ENCODE measurements around the gene OLFML3. TPM values are rescaled to one million over a fixed set of nuclear protein-coding genes. Genes with fewer than 3 reads are reported as not detected.

Gene OLFML3
- total RNA-seq, 1 experiment from 2014 or later = 0.52 TPM

DNA sequence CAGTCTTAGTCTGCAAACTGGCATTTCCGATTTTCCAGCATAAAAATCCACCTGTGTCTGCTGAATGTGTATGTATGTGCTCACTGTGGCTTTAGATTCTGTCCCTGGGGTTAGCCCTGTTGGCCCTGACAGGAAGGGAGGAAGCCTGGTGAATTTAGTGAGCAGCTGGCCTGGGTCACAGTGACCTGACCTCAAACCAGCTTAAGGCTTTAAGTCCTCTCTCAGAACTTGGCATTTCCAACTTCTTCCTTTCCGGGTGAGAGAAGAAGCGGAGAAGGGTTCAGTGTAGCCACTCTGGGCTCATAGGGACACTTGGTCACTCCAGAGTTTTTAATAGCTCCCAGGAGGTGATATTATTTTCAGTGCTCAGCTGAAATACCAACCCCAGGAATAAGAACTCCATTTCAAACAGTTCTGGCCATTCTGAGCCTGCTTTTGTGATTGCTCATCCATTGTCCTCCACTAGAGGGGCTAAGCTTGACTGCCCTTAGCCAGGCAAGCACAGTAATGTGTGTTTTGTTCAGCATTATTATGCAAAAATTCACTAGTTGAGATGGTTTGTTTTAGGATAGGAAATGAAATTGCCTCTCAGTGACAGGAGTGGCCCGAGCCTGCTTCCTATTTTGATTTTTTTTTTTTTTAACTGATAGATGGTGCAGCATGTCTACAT lies 2.5 kb upstream of the OLFML3 start:
- intact Hi-C loops (cut with micrococcal nuclease; ENCODE audit: unreplicated experiment) = no loop called here
- no peak for DNase-seq

GRCh38 chr1:113977906-113978305 lies 1.4 kb upstream of the OLFML3 start:
- no peaks in the 10 kb centered on the region for H3K27me3 ChIP-seq (ENCODE audit: insufficient read depth, low read depth)
- no peaks in the 10 kb centered on the region for H3K9me3 ChIP-seq (ENCODE audit: insufficient read depth, low read depth)
- H3K4me2 ChIP-seq = no peak overlapping the region
- peaks cover 6% of the 10 kb centered on the region; the same call in 1 of the 2 replicates for H3K36me3 ChIP-seq (ENCODE audit: low read depth)
- no peak overlapping the region for H3K4me3 ChIP-seq
- H3K9me2 ChIP-seq (ENCODE audit: insufficient read depth) = no peaks in the 10 kb centered on the region
- ChIA-PET POLR2A (ENCODE audit: unreplicated experiment) (no interaction called here), CTCF (interaction anchor here (0.7 kb wide), 1 partner anchor 904 kb away, joined by 3 read pairs; no protein-coding TSS in a partner anchor)
- BruUV-seq (replicated peaks) = no TSS peak
- peaks cover 16% of the 10 kb centered on the region for H3K4me1 ChIP-seq (replicated peaks; ENCODE audit: insufficient read depth)
- DNase-seq = no peak
- no peak overlapping the region for H2AFZ ChIP-seq
- H4K20me1 ChIP-seq (ENCODE audit: insufficient read depth) = no peaks in the 10 kb centered on the region
- H3K27ac ChIP-seq = no peak overlapping the region
- intact Hi-C loops (cut with micrococcal nuclease; ENCODE audit: unreplicated experiment) = loop anchor here (1.0 to 2.0 kb wide), 2 partner anchors 305 to 369 kb away; no protein-coding TSS in a partner anchor
- H3F3A ChIP-seq (ENCODE audit: insufficient read depth, low read depth) = peaks cover 15% of the 10 kb centered on the region; the same call in 1 of the 2 replicates
- TF ChIP-seq, protein P1, sequence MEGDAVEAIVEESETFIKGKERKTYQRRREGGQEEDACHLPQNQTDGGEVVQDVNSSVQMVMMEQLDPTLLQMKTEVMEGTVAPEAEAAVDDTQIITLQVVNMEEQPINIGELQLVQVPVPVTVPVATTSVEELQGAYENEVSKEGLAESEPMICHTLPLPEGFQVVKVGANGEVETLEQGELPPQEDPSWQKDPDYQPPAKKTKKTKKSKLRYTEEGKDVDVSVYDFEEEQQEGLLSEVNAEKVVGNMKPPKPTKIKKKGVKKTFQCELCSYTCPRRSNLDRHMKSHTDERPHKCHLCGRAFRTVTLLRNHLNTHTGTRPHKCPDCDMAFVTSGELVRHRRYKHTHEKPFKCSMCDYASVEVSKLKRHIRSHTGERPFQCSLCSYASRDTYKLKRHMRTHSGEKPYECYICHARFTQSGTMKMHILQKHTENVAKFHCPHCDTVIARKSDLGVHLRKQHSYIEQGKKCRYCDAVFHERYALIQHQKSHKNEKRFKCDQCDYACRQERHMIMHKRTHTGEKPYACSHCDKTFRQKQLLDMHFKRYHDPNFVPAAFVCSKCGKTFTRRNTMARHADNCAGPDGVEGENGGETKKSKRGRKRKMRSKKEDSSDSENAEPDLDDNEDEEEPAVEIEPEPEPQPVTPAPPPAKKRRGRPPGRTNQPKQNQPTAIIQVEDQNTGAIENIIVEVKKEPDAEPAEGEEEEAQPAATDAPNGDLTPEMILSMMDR (conservative IDR thresholded peaks at IDR 0.05) = no peak
- TF ChIP-seq EZH2 (IDR thresholded peaks at IDR 0.05; ENCODE audit: low read depth) = no peak
- H3K79me2 ChIP-seq (ENCODE audit: low read depth) = peaks cover 8% of the 10 kb centered on the region

More for the DNA sequence above, 2.5 kb upstream of the OLFML3 start:
- Histone ChIP-seq H3K9me2 (ENCODE audit: insufficient read depth) (no peaks in the 10 kb centered on the region), H3K27ac (peak overlapping the region; percentile 24; the same call in 1 of the 2 replicates), H3K9me3 (ENCODE audit: insufficient read depth, low read depth) (no peaks in the 10 kb centered on the region), H2AFZ (no peak overlapping the region), H4K20me1 (ENCODE audit: insufficient read depth) (no peaks in the 10 kb centered on the region), H3F3A (ENCODE audit: insufficient read depth, low read depth) (peaks cover 15% of the 10 kb centered on the region; the same call in 1 of the 2 replicates), H3K4me3 (no peak overlapping the region), H3K4me2 (no peak overlapping the region), H3K36me3 (ENCODE audit: low read depth) (peaks cover 6% of the 10 kb centered on the region), H3K79me2 (ENCODE audit: low read depth) (peaks cover 8% of the 10 kb centered on the region), H3K27me3 (ENCODE audit: insufficient read depth, low read depth) (no peaks in the 10 kb centered on the region), H3K4me1 (replicated peaks; ENCODE audit: insufficient read depth) (peaks cover 16% of the 10 kb centered on the region)
- POLR2A ChIA-PET (ENCODE audit: unreplicated experiment) = no interaction called here
- no TSS peak for BruUV-seq (replicated peaks)
- TF ChIP-seq EZH2 (IDR thresholded peaks at IDR 0.05; ENCODE audit: low read depth) = no peak
- TF ChIP-seq, protein P1 (conservative IDR thresholded peaks at IDR 0.05) = peak; percentile 69
- CTCF ChIA-PET = interaction anchor here (0.7 kb wide), 3 partner anchors 368 to 1064 kb away, joined by 3 to 8 read pairs (median 3); no protein-coding TSS in a partner anchor

- intact Hi-C loops (cut with micrococcal nuclease; ENCODE audit: unreplicated experiment) = no loop called here
- no peaks in the 10 kb centered on the region for H3K27me3 ChIP-seq (ENCODE audit: insufficient read depth, low read depth)
- BruUV-seq (replicated peaks) = TSS peak; percentile 13
- H4K20me1 ChIP-seq (ENCODE audit: insufficient read depth) = no peaks in the 10 kb centered on the region
- H3K4me1 ChIP-seq (replicated peaks; ENCODE audit: insufficient read depth) = peaks cover 16% of the 10 kb centered on the region
- no peak for DNase-seq
- peak overlapping the region; percentile 45; the same call in 1 of the 2 replicates for H3K4me3 ChIP-seq
- H3K79me2 ChIP-seq (ENCODE audit: low read depth) = peaks cover 8% of the 10 kb centered on the region
- POLR2A ChIA-PET (ENCODE audit: unreplicated experiment) = no interaction called here
- CTCF ChIA-PET = no interaction called here
- peak overlapping the region; percentile 61; the same call in 1 of the 2 replicates for H2AFZ ChIP-seq
- H3F3A ChIP-seq (ENCODE audit: insufficient read depth, low read depth) = peaks cover 15% of the 10 kb centered on the region
- no peak for TF ChIP-seq EZH2 (IDR thresholded peaks at IDR 0.05; ENCODE audit: low read depth)
- TF ChIP-seq, protein P1 (conservative IDR thresholded peaks at IDR 0.05) = no peak
- no peaks in the 10 kb centered on the region for H3K9me3 ChIP-seq (ENCODE audit: insufficient read depth, low read depth)
- no peak overlapping the region for H3K27ac ChIP-seq
- H3K36me3 ChIP-seq (ENCODE audit: low read depth) = no peaks in the 10 kb centered on the region
- H3K9me2 ChIP-seq (ENCODE audit: insufficient read depth) = no peaks in the 10 kb centered on the region
- peak overlapping the region; percentile 71 for H3K4me2 ChIP-seq
Observed at GRCh38 chr1:113980110-113980509, 836 bp downstream of the OLFML3 start.
